Measurements from ENCODE around the gene SEMA4A. TPM values are rescaled to one million over a fixed set of nuclear protein-coding genes. Genes with fewer than 3 reads are reported as not detected.

SEMA4A gene
- polyA plus RNA-seq, 1 donor from 2014 or later = 17.1 TPM

DNA sequence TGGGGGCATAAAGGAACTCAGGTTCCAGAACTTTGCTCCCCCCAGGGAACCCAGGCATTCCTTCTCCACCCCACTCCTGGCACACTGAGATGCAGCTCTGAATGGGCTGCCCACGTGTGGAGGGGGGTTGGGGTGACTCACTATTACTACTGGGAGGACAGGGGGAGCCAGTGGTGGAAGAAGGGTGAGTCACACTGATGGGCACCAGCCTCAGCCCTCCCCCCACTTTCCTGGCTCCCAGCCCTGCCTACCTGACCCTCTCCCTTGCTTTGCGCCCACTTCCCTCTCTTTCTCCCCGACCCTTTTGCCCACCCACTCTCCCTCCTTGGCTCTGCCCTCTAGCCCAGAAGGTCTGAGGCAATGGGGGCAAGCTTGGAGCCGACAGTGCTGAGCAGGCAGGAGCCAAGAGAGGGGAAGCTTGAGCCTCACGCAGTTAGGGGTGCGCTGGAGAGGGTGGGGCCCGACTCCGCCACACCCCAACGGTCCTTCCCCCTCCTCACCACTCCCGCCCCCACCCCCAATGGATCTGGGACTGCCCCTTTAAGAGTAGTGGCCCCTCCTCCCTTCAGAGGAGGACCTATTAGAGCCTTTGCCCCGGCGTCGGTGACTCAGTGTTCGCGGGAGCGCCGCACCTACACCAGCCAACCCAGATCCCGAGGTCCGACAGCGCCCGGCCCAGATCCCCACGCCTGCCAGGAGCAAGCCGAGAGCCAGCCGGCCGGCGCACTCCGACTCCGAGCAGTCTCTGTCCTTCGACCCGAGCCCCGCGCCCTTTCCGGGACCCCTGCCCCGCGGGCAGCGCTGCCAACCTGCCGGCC is 39.1 kb upstream of the SEMA4A start, which contains the start of gene LMNA:
LMNA (plus strand) TSS at position 611 of the 818 bp plus-strand sequence. CDS start 208 bp downstream, outside the sequence.
- peak within 1 kb of the TSS; percentile 48 for H3K4me2 ChIP-seq (ENCODE audit: low read length)
- peaks cover 13% of the 10 kb centered on the region for H3K79me2 ChIP-seq (replicated peaks; ENCODE audit: insufficient read depth, low read length)
- no peaks in the 10 kb centered on the region for H3K36me3 ChIP-seq (ENCODE audit: insufficient read depth, low read length)
- TF ChIP-seq, protein P1, sequence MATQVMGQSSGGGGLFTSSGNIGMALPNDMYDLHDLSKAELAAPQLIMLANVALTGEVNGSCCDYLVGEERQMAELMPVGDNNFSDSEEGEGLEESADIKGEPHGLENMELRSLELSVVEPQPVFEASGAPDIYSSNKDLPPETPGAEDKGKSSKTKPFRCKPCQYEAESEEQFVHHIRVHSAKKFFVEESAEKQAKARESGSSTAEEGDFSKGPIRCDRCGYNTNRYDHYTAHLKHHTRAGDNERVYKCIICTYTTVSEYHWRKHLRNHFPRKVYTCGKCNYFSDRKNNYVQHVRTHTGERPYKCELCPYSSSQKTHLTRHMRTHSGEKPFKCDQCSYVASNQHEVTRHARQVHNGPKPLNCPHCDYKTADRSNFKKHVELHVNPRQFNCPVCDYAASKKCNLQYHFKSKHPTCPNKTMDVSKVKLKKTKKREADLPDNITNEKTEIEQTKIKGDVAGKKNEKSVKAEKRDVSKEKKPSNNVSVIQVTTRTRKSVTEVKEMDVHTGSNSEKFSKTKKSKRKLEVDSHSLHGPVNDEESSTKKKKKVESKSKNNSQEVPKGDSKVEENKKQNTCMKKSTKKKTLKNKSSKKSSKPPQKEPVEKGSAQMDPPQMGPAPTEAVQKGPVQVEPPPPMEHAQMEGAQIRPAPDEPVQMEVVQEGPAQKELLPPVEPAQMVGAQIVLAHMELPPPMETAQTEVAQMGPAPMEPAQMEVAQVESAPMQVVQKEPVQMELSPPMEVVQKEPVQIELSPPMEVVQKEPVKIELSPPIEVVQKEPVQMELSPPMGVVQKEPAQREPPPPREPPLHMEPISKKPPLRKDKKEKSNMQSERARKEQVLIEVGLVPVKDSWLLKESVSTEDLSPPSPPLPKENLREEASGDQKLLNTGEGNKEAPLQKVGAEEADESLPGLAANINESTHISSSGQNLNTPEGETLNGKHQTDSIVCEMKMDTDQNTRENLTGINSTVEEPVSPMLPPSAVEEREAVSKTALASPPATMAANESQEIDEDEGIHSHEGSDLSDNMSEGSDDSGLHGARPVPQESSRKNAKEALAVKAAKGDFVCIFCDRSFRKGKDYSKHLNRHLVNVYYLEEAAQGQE (IDR thresholded peaks at IDR 0.05; ENCODE audit: borderline replicate concordance) = no peak
- no peak for TF ChIP-seq EP300 (conservative IDR thresholded peaks at IDR 0.05; ENCODE audit: poor library complexity, severe bottlenecking)
- no peak for TF ChIP-seq POLR2AphosphoS5 (IDR thresholded peaks at IDR 0.05)
- no peak for TF ChIP-seq EZH2 (IDR thresholded peaks at IDR 0.05; ENCODE audit: borderline replicate concordance, insufficient read depth, low read length, poor library complexity, severe bottlenecking)
- no peak for TF ChIP-seq TAF1 (IDR thresholded peaks at IDR 0.05; ENCODE audit: low read depth)
- TF ChIP-seq SMC3 (conservative IDR thresholded peaks at IDR 0.05; ENCODE audit: poor library complexity) = no peak
- TF ChIP-seq MXI1 (conservative IDR thresholded peaks at IDR 0.05; ENCODE audit: poor library complexity, severe bottlenecking) = no peak
- no peak for TF ChIP-seq RAD21 (conservative IDR thresholded peaks at IDR 0.05)
- TF ChIP-seq, protein P2, sequence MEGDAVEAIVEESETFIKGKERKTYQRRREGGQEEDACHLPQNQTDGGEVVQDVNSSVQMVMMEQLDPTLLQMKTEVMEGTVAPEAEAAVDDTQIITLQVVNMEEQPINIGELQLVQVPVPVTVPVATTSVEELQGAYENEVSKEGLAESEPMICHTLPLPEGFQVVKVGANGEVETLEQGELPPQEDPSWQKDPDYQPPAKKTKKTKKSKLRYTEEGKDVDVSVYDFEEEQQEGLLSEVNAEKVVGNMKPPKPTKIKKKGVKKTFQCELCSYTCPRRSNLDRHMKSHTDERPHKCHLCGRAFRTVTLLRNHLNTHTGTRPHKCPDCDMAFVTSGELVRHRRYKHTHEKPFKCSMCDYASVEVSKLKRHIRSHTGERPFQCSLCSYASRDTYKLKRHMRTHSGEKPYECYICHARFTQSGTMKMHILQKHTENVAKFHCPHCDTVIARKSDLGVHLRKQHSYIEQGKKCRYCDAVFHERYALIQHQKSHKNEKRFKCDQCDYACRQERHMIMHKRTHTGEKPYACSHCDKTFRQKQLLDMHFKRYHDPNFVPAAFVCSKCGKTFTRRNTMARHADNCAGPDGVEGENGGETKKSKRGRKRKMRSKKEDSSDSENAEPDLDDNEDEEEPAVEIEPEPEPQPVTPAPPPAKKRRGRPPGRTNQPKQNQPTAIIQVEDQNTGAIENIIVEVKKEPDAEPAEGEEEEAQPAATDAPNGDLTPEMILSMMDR (IDR thresholded peaks at IDR 0.05; ENCODE audit: poor library complexity, severe bottlenecking) = no peak
- H3K9me2 ChIP-seq (ENCODE audit: insufficient read depth, low read length) = no peaks in the 10 kb centered on the region
- no peaks in the 10 kb centered on the region for H3F3A ChIP-seq (ENCODE audit: insufficient read depth, low read length, poor library complexity, severe bottlenecking)
- no peak within 1 kb of the TSS for H3K27ac ChIP-seq (ENCODE audit: low read length)
- no peak within 1 kb of the TSS for H2AFZ ChIP-seq (ENCODE audit: low read depth, low read length)
- H3K9ac ChIP-seq (ENCODE audit: low read length) = peak within 1 kb of the TSS; percentile 45
- peaks cover 19% of the 10 kb centered on the region for H4K20me1 ChIP-seq (ENCODE audit: insufficient read depth)
- no peaks in the 10 kb centered on the region for H3K9me3 ChIP-seq (ENCODE audit: low read length)
- H3K27me3 ChIP-seq (ENCODE audit: insufficient read depth, low read depth, low read length) = no peaks in the 10 kb centered on the region
- peak within 1 kb of the TSS; percentile 65 for H3K4me3 ChIP-seq (ENCODE audit: low read length)

DNA sequence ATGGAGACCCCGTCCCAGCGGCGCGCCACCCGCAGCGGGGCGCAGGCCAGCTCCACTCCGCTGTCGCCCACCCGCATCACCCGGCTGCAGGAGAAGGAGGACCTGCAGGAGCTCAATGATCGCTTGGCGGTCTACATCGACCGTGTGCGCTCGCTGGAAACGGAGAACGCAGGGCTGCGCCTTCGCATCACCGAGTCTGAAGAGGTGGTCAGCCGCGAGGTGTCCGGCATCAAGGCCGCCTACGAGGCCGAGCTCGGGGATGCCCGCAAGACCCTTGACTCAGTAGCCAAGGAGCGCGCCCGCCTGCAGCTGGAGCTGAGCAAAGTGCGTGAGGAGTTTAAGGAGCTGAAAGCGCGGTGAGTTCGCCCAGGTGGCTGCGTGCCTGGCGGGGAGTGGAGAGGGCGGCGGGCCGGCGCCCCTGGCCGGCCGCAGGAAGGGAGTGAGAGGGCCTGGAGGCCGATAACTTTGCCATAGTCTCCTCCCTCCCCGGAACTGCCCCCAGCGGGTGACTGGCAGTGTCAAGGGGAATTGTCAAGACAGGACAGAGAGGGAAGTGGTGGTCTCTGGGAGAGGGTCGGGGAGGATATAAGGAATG is 38.4 kb upstream of the SEMA4A start:
- no peaks in the 10 kb centered on the region for H3K9me3 ChIP-seq (ENCODE audit: low read length)
- peak overlapping the region; percentile 65 for H3K4me3 ChIP-seq (ENCODE audit: low read length)
- H3F3A ChIP-seq (ENCODE audit: insufficient read depth, low read length, poor library complexity, severe bottlenecking) = no peaks in the 10 kb centered on the region
- no peak overlapping the region for H2AFZ ChIP-seq (ENCODE audit: low read depth, low read length)
- peaks cover 19% of the 10 kb centered on the region for H4K20me1 ChIP-seq (ENCODE audit: insufficient read depth)
- peak overlapping the region; percentile 45 for H3K9ac ChIP-seq (ENCODE audit: low read length)
- no peak for TF ChIP-seq MXI1 (conservative IDR thresholded peaks at IDR 0.05; ENCODE audit: poor library complexity, severe bottlenecking)
- TF ChIP-seq, protein P2 (IDR thresholded peaks at IDR 0.05; ENCODE audit: poor library complexity, severe bottlenecking) = no peak
- TF ChIP-seq, protein P1 (IDR thresholded peaks at IDR 0.05; ENCODE audit: borderline replicate concordance) = no peak
- no peaks in the 10 kb centered on the region for H3K9me2 ChIP-seq (ENCODE audit: insufficient read depth, low read length)
- no peaks in the 10 kb centered on the region for H3K36me3 ChIP-seq (ENCODE audit: insufficient read depth, low read length)
- H3K27me3 ChIP-seq (ENCODE audit: insufficient read depth, low read depth, low read length) = no peaks in the 10 kb centered on the region
- H3K79me2 ChIP-seq (replicated peaks; ENCODE audit: insufficient read depth, low read length) = peaks cover 10% of the 10 kb centered on the region
- H3K27ac ChIP-seq (ENCODE audit: low read length) = no peak overlapping the region
- H3K4me2 ChIP-seq (ENCODE audit: low read length) = peak overlapping the region; percentile 48

All from neural cell (in vitro differentiated cells).